ENCODE results near the gene S100A8.

Gene S100A8

GRCh38 chr1:153386500-153386901 is 4.4 kb downstream of the S100A8 start:
- no peak for TF ChIP-seq ZFX (IDR thresholded peaks at IDR 0.05; ENCODE audit: borderline replicate concordance)
- no peak for TF ChIP-seq CTCF (IDR thresholded peaks at IDR 0.05)

GRCh38 chr1:153384958-153385580 is 5.8 kb downstream of the S100A8 start:
- TF ChIP-seq ZFX (IDR thresholded peaks at IDR 0.05; ENCODE audit: borderline replicate concordance) (no peak), CTCF (IDR thresholded peaks at IDR 0.05) (no peak)
- no peak overlapping the region for H3K27ac ChIP-seq

More at GRCh38 chr1:153386500-153386901, 4.4 kb downstream of the S100A8 start:
- H3K27ac ChIP-seq, result no peak overlapping the region

GRCh38 chr1:153380711-153381110 is 10.2 kb downstream of the S100A8 start:
- no peak for TF ChIP-seq ZFX (IDR thresholded peaks at IDR 0.05; ENCODE audit: borderline replicate concordance)
- no peak for TF ChIP-seq CTCF (IDR thresholded peaks at IDR 0.05)
- no peak overlapping the region for H3K27ac ChIP-seq

DNA sequence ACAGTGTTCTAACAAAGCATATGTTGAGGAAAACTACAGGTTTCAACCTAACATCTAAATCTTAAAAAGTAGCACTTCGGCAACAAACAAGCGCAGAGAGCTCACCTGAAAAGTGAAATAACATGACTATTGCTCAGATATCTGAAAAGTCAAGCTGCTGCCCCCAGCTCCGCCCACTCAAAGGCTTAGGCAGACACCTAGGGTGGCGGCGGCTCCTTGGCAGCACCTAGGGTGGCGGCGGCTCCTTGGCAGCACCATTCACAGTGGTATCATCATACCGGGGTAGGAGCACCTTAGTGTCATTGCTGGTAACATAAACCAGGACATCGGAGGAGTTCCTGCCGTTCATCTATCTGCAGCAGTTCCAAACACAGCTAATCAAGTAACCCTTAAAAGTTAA is 11.3 kb downstream of the S100A8 start:
- no peak overlapping the region for H3K27ac ChIP-seq
- TF ChIP-seq ZFX (IDR thresholded peaks at IDR 0.05; ENCODE audit: borderline replicate concordance), result no peak
- no peak for TF ChIP-seq CTCF (IDR thresholded peaks at IDR 0.05)

DNA sequence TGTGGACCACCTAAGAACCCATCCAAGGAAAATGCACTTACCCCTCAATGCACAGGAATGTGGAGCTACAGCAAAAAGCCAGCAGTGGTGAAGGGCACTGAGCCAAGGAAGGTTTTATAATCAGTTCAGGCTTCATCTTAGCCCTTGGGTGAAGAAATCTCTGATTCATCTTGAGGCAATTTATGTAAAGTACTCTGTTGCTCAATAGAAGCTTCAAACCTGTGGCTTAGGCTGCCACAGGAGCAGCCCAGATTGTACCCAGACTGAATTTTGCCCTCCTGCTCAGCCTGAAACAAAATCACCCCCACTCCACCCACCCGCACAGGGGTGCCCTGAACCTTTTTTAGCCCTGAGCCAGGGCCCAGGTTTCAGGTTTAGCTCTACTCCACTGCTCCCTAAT is 15.4 kb downstream of the S100A8 start, which contains the start of gene S100A12:
Gene S100A12, minus strand, starts transcription at position 111 of the 400 bp plus-strand sequence. CDS start 1,029 bp downstream, outside the sequence.
- TF ChIP-seq CTCF (IDR thresholded peaks at IDR 0.05) (no peak), ZFX (IDR thresholded peaks at IDR 0.05; ENCODE audit: borderline replicate concordance) (no peak)
- H3K27ac ChIP-seq, result no peak within 1 kb of the TSS

- no peak overlapping the region for H3K27ac ChIP-seq
- TF ChIP-seq CTCF (IDR thresholded peaks at IDR 0.05) (no peak), ZFX (IDR thresholded peaks at IDR 0.05; ENCODE audit: borderline replicate concordance) (no peak)
Measured at GRCh38 chr1:153374071-153374470, 16.8 kb downstream of the S100A8 start.

GRCh38 chr1:153372571-153372970 is 18.3 kb downstream of the S100A8 start:
- no peak overlapping the region for H3K27ac ChIP-seq
- no peak for TF ChIP-seq CTCF (IDR thresholded peaks at IDR 0.05)
- no peak for TF ChIP-seq ZFX (IDR thresholded peaks at IDR 0.05; ENCODE audit: borderline replicate concordance)

Data from 22Rv1 (cell line).